Measurements from ENCODE around the gene ARHGEF10L.
"Not testable (repeated sequence)": the region's sequence is repeated elsewhere in the genome, so short reads cannot be mapped to it uniquely, and the experiment has no call there.

ARHGEF10L gene

GRCh38 chr1:17744666-17745478, 205.4 kb downstream of the ARHGEF10L start:
- DNase-seq (ENCODE audit: low read depth) = no peak

DNA sequence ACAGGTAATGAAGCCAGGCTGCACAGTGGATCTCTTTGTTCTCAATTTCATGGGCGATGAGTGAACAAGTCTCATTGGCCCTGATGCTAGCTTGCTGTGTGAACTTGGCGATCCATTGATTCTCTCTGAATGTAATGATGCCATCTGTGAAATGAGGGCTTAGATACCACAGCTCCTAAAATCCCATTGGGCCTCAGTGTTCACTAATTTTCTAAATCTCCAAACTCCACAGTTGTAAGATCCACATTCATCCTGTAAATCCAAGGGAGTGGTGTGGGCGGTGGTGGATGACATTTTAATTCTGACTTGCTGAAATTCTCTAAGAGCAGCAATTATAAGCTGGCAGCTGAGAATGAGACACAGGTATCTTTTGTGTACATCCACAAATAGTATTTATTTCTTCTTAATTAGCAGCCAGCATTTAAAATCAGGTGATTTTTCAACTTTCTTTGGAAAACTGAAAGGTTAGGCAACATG, 206.0 kb downstream of the ARHGEF10L start:
- no peak for DNase-seq (ENCODE audit: low read depth)

GRCh38 chr1:17746281-17746680, 206.8 kb downstream of the ARHGEF10L start:
- not testable (repeated sequence) for DNase-seq (ENCODE audit: low read depth)

DNA sequence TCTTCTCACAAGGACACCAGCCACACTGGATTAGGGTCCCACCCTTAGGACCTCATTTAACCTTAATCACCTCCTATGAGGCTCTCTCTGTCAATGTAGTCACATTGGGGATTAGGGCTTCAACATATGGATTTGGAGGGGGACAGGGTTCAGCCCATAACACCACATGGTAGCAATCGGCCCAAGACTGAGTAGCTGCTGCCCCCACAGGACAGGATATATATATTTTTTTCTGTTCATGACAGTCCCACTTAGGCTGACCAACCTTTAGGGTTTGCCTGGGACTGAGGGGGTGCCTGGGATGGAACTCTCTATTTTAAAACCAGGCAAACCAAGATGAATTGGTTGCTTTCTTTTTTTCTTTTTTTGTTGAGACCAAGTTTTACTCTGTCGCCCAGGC, 207.4 kb downstream of the ARHGEF10L start:
- no peak for DNase-seq (ENCODE audit: low read depth)
